Natural killer cell (primary cell): ENCODE data around the gene TMA7. TPM values are rescaled to one million over a fixed set of nuclear protein-coding genes. Genes with fewer than 3 reads are reported as not detected.
A peak's percentile ranks its signal among the peaks of the same experiment; 100 is the strongest.

Source experiments
- ATAC-seq, 3 donors: fragments of 150-1000 bp in 2 of 3; fragments of 200-7000 bp in 1 of 3; cut with Tn5 transposase; 1 replicate in 1 of 3; 2 replicates in 2 of 3; pipeline ENCODE4 v1.10.0; 2021; ENCODE audit warnings: mild to moderate bottlenecking in 2 of 3, moderate library complexity in 2 of 3
- DNase-seq, 2 donors: peaks; one replicate each; pipeline versions ENCODE4 v3.0.0 to v3.0.0-alpha.2; 2013 to 2021; ENCODE audit warnings: mixed read lengths in 1 of 2
- H3K27ac ChIP-seq: one replicate; pipeline ENCODE4 v1.5.1; 2013; ENCODE audit warnings: mild to moderate bottlenecking, low read length
- H3K27me3 ChIP-seq: one replicate; pipeline ENCODE4 v1.6.1; 2013; ENCODE audit warnings: low read length; ENCODE audit not compliant: control insufficient read depth, insufficient read depth
- H3K36me3 ChIP-seq: one replicate; pipeline ENCODE4 v1.6.1; 2013; ENCODE audit warnings: low read length; ENCODE audit not compliant: control insufficient read depth, insufficient read depth
- H3K4me1 ChIP-seq: one replicate; pipeline ENCODE4 v1.6.1; 2013; ENCODE audit warnings: low read length; ENCODE audit not compliant: control insufficient read depth, insufficient read depth
- H3K4me3 ChIP-seq: one replicate; pipeline ENCODE4 v1.5.1; 2013; ENCODE audit warnings: low read length
- H3K9me3 ChIP-seq: one replicate; pipeline ENCODE4 v1.6.1; 2013; ENCODE audit warnings: low read length; ENCODE audit not compliant: control insufficient read depth, insufficient read depth
- H3K27ac Mint-ChIP-seq, 2 donors: one replicate each; pipeline ENCODE4 v1.8.0; 2022; ENCODE audit warnings: mild to moderate bottlenecking in 2 of 2, mixed read lengths in 2 of 2, moderate library complexity in 1 of 2
- H3K27me3 Mint-ChIP-seq, 2 donors: one replicate each; pipeline ENCODE4 v1.8.0; 2022; ENCODE audit warnings: low read depth in 2 of 2, mixed read lengths in 2 of 2
- H3K36me3 Mint-ChIP-seq: one replicate; pipeline ENCODE4 v1.8.0; 2022; ENCODE audit warnings: mixed read lengths
- H3K4me1 Mint-ChIP-seq, 2 donors: one replicate each; pipeline ENCODE4 v1.8.0; 2022; ENCODE audit warnings: mixed read lengths in 2 of 2
- H3K4me3 Mint-ChIP-seq: one replicate; pipeline ENCODE4 v1.8.0; 2022; ENCODE audit warnings: mild to moderate bottlenecking, moderate library complexity, mixed read lengths
- H3K9me3 Mint-ChIP-seq, 2 donors: one replicate each; pipeline ENCODE4 v1.8.0; 2022; ENCODE audit warnings: mixed read lengths in 2 of 2
- WGBS: methylation state at CpG from one replicate; pipeline ENCODE4 v1.1.7; 2013; ENCODE audit warnings: missing lambda C conversion rate; ENCODE audit not compliant: insufficient coverage; 5-methylcytosine and 5-hydroxymethylcytosine counted together
- intact Hi-C: fragments of 100-400 bp; cut with micrococcal nuclease; formaldehyde crosslinking; loops from one replicate; pipeline ENCODE4 v1.14.2; 2022
- total RNA-seq, 4 donors: library from RNA; stranded (reverse); fragments of 120-200 nt in 1 of 4; gene quantifications; one replicate each; pipeline versions ENCODE4 v1.2.3 to v1.2.4, GENCODE V29; 2013 to 2022
- TF ChIP-seq, protein P1 (sequence below): fragments of 200-600 bp; IDR thresholded peaks from one replicate; pipeline ENCODE4 v1.8.0; 2022; ENCODE audit warnings: antibody characterized with exemption

The TMA7 gene
- total RNA-seq, 3 donors from 2014 or later (not counting 1 experiment from before 2014, with no cell fraction given) = 192 to 239 (median 229) TPM

DNA sequence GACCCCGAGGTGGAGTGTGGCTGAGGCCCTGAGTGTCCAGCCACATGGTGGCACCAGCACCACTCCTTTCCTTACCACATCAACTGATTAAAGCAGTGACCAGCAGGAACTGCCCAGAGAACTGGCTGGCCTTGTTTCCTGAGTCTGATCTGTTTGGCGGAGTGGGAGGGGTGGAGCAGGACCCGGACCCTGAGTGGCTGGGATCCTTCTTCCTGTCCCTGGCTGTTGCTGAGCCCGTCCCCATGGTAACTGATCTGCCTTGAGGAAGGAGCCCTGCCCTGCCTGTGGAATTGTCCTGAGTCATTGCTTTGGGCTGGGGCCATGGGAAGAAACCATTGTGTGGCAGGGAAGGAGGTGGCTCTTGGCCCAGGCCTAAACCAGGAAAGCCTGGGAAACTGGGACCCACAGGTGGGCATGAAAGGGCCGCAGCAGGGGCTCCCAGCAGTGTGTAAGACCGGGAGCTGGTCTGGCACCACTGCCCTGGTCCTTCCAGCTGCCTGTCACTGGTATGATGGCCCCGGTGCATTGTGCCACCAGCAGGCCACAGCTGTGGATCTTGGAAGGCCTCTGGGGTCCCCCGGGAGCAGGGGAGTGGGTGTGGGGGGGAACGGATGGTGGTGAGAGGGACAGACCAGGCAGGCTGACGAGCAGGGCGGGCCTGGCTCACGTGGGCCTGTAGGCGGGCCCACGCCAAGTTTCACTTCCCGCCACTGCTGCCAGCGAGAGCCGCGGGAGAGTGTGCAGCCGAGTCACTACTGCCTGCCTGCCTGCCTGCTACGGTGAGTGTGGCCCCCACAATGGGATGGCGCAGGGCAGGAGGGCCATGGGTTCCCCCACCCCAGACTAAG lies 25.7 kb downstream of the TMA7 start:
- H3K27me3 ChIP-seq = no peaks in the 10 kb centered on the region
- ATAC-seq = peak; percentile 94 to 95 (median 95)
- Mint-ChIP-seq H3K4me1 (peaks cover 36 to 51% of the 10 kb centered on the region in 2 donors), H3K27ac (peak overlapping the region; percentile 97 to 99), H3K27me3 (no peaks in the 10 kb centered on the region), H3K4me3 (peak overlapping the region; percentile 87), H3K9me3 (no peaks in the 10 kb centered on the region), H3K36me3 (no peaks in the 10 kb centered on the region)
- DNase-seq = peak; percentile 81 to 86
- intact Hi-C loops = loop anchor here (5.0 kb wide), 1 partner anchor 42 kb away; no protein-coding TSS in a partner anchor
- peak overlapping the region; percentile 98 for H3K27ac ChIP-seq
- H3K36me3 ChIP-seq = peaks cover 34% of the 10 kb centered on the region
- peak overlapping the region; percentile 72 for H3K4me3 ChIP-seq
- TF ChIP-seq, protein P1, sequence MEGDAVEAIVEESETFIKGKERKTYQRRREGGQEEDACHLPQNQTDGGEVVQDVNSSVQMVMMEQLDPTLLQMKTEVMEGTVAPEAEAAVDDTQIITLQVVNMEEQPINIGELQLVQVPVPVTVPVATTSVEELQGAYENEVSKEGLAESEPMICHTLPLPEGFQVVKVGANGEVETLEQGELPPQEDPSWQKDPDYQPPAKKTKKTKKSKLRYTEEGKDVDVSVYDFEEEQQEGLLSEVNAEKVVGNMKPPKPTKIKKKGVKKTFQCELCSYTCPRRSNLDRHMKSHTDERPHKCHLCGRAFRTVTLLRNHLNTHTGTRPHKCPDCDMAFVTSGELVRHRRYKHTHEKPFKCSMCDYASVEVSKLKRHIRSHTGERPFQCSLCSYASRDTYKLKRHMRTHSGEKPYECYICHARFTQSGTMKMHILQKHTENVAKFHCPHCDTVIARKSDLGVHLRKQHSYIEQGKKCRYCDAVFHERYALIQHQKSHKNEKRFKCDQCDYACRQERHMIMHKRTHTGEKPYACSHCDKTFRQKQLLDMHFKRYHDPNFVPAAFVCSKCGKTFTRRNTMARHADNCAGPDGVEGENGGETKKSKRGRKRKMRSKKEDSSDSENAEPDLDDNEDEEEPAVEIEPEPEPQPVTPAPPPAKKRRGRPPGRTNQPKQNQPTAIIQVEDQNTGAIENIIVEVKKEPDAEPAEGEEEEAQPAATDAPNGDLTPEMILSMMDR = no peak
- H3K4me1 ChIP-seq = peaks cover 59% of the 10 kb centered on the region
- no peaks in the 10 kb centered on the region for H3K9me3 ChIP-seq
- WGBS = 8% methylated on average over 21 of the region's 21 CpGs

DNA sequence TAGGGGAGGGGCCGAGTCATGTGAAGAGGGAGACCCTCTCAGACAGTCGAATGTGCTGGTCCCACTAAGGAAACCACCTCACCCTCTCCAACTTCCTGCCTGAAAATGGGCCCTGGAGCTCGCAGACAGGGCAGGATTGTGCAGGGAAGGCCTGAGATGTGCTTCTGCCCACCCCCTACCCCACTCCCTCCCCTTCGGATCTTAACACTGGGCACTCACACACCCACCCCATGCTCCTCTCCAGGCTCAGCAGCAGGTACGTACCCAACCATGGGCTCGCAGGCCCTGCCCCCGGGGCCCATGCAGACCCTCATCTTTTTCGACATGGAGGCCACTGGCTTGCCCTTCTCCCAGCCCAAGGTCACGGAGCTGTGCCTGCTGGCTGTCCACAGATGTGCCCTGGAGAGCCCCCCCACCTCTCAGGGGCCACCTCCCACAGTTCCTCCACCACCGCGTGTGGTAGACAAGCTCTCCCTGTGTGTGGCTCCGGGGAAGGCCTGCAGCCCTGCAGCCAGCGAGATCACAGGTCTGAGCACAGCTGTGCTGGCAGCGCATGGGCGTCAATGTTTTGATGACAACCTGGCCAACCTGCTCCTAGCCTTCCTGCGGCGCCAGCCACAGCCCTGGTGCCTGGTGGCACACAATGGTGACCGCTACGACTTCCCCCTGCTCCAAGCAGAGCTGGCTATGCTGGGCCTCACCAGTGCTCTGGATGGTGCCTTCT lies 26.5 kb downstream of the TMA7 start:
- peak overlapping the region; percentile 97 to 99 for H3K27ac Mint-ChIP-seq
- Histone ChIP-seq H3K4me3 (peak overlapping the region; percentile 72), H3K4me1 (peaks cover 67% of the 10 kb centered on the region), H3K27ac (peak overlapping the region; percentile 98), H3K9me3 (no peaks in the 10 kb centered on the region), H3K27me3 (no peaks in the 10 kb centered on the region), H3K36me3 (peaks cover 27% of the 10 kb centered on the region)
- peaks cover 36 to 51% of the 10 kb centered on the region in 2 donors for H3K4me1 Mint-ChIP-seq
- no peaks in the 10 kb centered on the region for H3K27me3 Mint-ChIP-seq
- intact Hi-C loops = loop anchor here (5.0 kb wide), 1 partner anchor 41 kb away; no protein-coding TSS in a partner anchor
- peak in 1 of 2 donors; percentile 58 for DNase-seq
- peak overlapping the region; percentile 87 for H3K4me3 Mint-ChIP-seq
- TF ChIP-seq, protein P1 = no peak
- ATAC-seq = peak; percentile 36 to 49 (median 41)
- WGBS = 18% methylated on average over 19 of the region's 19 CpGs
- no peaks in the 10 kb centered on the region for H3K36me3 Mint-ChIP-seq
- H3K9me3 Mint-ChIP-seq = no peaks in the 10 kb centered on the region

DNA sequence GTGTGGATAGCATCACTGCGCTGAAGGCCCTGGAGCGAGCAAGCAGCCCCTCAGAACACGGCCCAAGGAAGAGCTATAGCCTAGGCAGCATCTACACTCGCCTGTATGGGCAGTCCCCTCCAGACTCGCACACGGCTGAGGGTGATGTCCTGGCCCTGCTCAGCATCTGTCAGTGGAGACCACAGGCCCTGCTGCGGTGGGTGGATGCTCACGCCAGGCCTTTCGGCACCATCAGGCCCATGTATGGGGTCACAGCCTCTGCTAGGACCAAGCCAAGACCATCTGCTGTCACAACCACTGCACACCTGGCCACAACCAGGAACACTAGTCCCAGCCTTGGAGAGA lies 27.0 kb downstream of the TMA7 start:
- Mint-ChIP-seq H3K4me1 (peaks cover 36 to 51% of the 10 kb centered on the region in 2 donors), H3K27ac (peak overlapping the region; percentile 97 to 99), H3K27me3 (no peaks in the 10 kb centered on the region), H3K36me3 (no peaks in the 10 kb centered on the region), H3K9me3 (no peaks in the 10 kb centered on the region), H3K4me3 (peak overlapping the region; percentile 87)
- TF ChIP-seq, protein P1 = no peak
- Histone ChIP-seq H3K27ac (peak overlapping the region; percentile 98), H3K4me1 (peaks cover 72% of the 10 kb centered on the region), H3K9me3 (no peaks in the 10 kb centered on the region), H3K4me3 (peak overlapping the region; percentile 72), H3K36me3 (peaks cover 27% of the 10 kb centered on the region), H3K27me3 (no peaks in the 10 kb centered on the region)
- intact Hi-C loops = loop anchor here (5.0 kb wide), 1 partner anchor 40 kb away; no protein-coding TSS in a partner anchor
- WGBS = 69% methylated on average over 9 of the region's 9 CpGs
- DNase-seq = no peak
- no peak for ATAC-seq
